NCI-H748 (cell line): ENCODE measurements around the gene CEBPA.

Experiments used
- DNase-seq: peaks from one replicate; lab custom pipeline; 2025; ENCODE audit not compliant: unreplicated experiment; lab: John Stamatoyannopoulos, UW

Gene CEBPA

GRCh38 chr19:33252418-33252962 is 49.8 kb downstream of the CEBPA start:
- DNase-seq, result no peak

DNA sequence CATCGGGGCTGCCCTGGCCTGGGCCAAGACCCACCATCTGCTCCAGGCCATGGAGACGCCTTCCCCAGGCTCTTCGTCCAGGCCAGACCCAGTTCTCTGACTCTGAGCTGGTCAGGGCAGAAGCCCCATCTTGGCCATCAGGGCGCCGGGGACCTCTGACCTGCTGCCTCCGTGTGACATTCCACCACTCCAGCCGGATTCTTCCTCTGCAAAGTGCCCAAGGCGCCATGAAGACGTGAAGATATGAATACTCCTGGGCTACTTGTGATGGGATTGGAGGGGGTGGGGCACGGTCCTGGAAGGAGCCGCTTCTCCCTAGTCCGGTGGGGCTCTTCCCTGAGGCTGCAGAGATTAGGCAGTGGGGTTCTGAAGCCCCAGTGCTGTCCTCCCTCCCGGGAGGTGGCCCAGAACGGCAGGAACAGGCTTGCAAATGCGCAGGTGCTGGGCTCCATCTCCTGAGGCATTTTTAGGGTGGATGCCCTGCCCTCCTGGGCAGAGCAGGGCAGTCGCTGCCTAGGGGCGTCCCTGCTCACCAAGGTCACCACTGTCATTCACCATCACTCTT is 50.7 kb downstream of the CEBPA start:
- DNase-seq, result no peak

- no peak for DNase-seq
These were observed 51.3 kb downstream of the CEBPA start for GRCh38 chr19:33251076-33251475.

- DNase-seq, result no peak
These were observed 51.8 kb downstream of the CEBPA start for GRCh38 chr19:33250500-33250899.
